GM19468 (cell line): Measurements from ENCODE around the gene RNF31.

ENCODE experiments used
- ATAC-seq: cut with Tn5 transposase; IDR thresholded peaks from one replicate; pipeline ENCODE4 v1.9.1; 2021; ENCODE audit warnings: mild to moderate bottlenecking, moderate library complexity, moderate number of reproducible peaks; ENCODE audit not compliant: unreplicated experiment; ENCODE audit errors: extremely low read depth

RNF31 gene

DNA sequence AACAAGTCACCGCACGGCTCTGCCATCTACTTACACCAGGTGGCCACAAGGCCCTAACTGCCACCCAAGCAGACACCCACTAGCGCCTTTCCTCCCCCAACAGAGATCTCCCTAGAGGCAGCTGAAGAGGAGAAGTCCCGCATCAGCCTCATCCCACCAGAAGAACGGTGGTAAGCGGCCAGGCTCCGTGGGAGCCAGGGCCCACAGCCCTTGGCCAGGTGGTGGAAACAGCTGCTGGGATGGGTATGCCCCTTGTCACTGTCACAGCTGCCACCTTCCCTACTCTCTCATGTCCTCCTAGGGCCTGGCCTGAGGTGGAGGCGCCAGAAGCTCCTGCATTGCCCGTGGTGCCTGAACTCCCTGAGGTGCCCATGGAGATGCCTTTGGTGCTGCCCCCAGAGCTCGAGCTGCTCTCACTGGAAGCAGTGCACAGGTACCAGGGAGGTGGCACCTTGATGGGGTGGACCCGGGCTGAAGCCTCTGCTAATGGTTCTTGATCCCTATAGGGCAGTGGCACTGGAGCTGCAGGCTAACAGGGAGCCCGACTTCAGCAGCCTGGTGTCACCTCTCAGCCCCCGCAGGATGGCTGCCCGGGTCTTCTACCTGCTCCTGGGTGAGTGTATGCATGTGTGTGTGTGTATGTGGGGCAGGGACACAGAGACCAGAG is 32.1 kb downstream of the RNF31 start:
- no peak for ATAC-seq

DNA sequence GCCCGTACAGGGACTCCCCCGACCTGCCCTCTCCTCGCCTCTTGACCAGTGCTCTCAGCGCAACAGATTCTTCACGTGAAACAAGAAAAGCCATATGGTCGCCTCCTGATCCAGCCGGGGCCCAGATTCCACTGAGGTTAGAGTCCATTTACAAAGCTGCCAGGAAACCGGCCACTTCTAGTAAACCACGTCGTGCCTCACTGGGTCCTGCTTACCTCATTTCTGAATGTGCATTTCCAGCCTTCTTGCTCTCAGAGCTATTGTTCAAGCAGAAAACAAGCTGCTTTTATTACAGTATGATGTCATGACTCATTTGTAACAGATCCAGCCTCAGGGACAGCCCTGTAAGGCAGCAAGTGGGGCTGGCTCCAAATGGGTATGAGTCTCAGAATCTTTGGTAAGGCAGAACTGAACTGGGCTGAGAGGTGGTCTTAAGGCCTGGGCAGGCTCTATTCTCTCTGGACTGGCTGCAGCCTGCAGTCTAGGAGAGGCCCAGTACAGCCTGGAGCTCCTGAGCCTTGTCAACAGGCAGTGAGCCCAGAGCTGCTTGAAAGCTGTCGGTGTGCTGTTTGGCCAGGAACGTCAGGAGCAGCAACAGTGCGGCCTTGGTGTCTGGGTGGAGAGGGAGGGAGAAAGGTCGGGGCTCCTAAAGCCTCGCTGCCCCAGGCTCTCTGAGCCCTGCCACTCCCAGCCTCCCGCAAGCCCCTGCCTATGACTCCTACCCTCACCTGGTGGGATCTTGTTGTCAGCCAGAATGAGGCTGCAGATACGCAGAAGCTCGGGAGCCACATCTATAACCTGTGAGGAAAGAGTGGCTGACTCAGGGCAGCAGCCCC is 32.9 kb downstream of the RNF31 start:
- ATAC-seq = no peak

- no peak for ATAC-seq
These were observed 34.2 kb downstream of the RNF31 start for GRCh38 chr14:24181371-24182077.

- ATAC-seq = no peak
These were observed 35.0 kb downstream of the RNF31 start for GRCh38 chr14:24182110-24182882.

- no peak for ATAC-seq
These were observed 35.8 kb downstream of the RNF31 start for GRCh38 chr14:24183014-24183481.

DNA sequence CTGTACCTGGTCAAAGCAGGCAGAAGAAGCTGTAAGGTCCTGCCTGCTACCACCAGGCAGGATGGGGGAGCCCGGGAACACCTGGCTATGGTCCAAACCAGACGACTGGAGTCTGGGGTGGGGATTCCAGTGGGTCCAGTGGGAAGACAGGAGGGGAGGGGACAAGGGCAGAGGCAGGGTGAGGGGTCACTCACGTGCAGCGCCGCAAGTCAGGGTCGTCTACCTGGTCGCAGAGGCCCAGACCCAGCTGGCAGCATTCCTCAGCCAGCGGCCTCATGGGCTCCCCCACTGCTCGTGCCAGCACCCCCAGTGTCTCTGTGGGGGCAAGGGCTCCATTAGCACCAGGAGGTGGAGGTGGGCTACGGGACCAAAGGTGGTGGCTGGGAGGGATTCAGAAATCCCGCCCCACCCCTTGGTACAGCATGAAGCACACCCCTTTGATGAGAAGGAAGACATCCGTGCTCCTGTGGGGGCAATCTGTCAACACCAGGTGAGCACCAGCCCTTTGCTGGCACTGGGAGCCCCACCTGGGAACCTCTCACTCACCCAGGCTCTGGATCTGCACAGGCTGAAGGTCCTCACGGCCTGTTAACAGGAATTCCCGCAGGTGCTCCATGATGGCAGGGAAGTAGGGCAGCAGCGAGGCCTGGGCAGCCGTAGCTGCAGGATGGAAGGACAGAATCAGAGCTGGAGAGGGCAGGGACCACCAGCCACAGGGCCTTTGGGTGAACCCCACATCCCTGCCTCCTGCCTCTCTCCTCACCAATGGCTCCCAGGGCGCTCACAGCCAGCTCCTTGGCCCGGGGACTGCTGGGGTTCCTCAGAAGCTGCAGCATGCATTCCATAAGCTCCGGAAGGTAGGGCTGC is 37.0 kb downstream of the RNF31 start:
- ATAC-seq = no peak

DNA sequence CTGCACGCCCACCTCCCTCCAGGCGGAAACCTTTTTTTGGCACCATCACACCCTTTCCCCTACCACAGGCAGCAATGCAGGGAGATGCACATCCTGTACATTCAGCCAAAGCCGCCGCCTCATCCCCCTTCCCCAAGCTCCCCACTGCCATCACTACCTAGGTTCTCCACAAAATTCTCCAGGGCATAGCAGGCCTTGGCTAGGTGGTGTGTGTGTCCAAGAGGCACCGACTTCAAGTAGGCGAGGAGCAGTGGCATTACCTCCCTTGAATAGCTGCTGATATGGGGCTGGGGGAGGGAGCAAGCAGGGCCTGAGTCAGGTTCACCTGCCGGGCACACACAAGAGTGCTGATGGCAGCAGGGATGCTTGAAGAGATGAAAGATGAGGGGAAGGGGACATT is 37.7 kb downstream of the RNF31 start:
- ATAC-seq = no peak

DNA sequence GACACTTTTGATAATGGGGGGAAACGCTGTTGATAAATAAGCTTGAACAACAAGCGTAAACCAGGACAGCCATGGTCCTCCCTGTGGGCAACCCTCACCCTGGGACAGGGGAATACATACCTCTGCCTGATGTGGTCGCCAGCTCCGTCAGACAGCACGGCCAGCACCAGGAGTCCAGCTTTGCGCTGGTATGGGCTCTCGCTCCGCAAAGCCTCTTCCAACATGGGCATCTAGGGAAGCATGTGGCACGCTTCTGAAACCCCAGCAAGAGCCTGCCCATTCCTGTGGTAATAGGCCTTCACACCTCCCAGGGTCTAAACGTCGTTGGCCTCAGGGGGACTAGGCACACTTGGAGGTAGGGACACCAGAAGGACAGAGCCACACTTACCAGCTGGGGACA is 38.4 kb downstream of the RNF31 start:
- ATAC-seq = no peak

- ATAC-seq = no peak
These were observed 39.7 kb downstream of the RNF31 start for GRCh38 chr14:24186831-24187538.

DNA sequence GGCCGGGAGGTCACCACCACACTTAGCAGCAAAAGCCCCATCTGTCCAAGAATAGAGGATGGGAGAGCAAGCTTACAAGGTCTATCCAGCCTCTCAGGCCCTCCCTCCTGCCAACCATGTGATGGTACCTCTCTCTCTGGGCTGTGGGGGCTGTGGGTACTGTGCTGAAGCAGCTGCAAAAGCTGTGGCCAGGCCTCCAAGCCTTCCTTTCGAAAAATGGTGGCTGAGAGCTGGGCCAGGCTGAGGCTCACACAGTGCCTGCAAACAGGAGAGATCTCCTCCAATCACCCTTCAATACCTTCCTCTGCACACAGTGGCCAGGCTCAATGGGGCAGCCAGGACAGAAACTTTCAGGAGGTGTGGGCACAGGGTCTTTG is 40.2 kb downstream of the RNF31 start:
- ATAC-seq = no peak

DNA sequence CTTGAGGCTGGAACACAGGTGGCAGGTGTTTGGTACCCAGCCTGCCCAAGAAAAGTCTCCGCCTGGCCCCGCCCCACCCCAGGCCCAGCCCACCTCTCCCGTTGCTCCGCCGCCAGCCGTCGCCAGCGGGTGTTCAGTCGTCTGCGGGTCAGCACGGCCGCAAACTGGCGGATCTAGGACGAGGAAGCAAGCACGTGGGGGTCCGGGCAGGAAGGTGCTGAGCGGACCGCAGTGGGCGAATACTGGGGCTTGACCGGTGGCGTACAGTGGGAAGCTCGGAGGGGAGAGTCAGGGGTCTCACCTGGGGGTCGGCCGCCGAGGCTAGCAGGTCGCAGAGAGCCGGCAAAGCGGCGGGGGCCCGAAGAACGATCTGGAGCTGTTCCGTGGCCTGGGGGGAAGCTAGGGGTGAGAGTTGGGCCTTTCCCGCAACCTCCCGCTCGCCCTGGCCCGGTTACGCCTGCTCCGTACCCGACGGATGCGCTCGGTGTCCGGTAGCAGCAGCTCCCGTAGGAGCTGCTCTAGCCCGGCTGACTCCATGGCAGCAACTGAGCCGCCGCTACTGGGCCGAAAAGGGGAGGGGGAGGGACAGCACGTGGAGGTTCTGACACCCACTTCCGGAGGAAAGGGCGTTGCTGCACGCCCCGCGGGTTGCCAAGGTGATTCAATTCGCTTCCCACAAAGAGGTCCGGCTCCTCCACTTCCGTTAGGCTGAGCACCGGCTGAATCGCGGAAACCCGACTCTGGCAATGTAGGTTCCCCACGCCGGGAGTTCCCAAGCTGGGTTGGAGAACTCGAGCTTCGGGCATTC is 41.2 kb downstream of the RNF31 start, which contains the start of gene IPO4:
Gene IPO4 (minus strand): TSS at position 566 of the 808 bp plus-strand sequence. CDS start 29 bp downstream, at position 537.
- peak; percentile 76 for ATAC-seq

DNA sequence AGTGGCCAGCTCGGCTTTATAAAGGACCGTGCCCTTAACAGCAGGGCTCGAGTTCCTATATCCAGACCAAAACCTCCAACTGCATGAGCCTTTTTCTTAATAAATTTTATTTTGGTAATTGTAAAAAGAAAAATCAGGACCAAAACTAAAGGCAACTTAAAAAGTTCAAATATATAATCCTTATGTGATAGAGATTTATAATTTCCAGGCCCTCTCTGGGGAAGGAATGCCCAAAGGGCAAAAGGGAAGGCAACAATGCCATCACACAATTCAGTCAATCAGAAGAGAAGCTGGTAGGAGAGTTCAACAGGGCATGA is 41.7 kb downstream of the RNF31 start:
- no peak for ATAC-seq

DNA sequence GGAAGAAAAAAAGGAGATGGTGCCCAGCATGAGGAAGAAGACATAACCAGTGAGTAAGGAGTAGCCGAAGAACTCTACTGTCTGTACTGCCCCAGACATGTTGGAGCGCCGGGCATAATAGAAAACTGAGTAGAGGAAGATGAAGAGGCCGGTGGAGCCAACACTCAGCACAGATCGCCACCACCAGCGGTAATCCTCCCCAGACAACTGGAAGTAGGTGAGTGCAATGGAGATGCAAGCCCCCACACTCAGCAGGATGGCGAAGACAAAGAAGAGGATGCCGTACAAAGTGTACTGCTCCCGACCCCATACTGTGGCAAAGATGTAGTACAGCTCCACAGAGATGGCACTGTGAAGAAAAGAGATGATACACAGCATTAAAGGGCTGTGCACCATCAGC is 42.2 kb downstream of the RNF31 start:
- no peak for ATAC-seq

DNA sequence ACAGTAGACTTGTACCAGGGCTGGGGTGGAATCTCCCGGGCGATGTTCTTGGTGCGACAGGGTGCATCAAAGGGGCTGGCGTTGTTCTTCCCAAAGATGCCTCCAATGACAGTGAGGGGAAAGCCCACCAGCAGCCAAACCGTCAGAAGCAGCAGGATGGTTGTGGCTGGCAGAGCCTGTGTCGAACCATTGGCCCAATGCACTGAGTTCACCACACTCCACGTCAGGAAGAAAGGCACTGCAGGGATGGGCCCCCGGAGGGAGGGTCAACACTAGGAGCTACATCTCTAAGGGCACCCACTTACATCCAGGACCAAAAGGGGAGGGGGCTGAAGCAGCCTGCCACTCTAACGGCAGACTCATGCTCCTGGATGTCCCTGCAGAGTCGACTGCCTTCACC is 43.1 kb downstream of the RNF31 start:
- ATAC-seq = no peak

GRCh38 chr14:24192933-24193332 is 45.6 kb downstream of the RNF31 start:
- no peak for ATAC-seq

DNA sequence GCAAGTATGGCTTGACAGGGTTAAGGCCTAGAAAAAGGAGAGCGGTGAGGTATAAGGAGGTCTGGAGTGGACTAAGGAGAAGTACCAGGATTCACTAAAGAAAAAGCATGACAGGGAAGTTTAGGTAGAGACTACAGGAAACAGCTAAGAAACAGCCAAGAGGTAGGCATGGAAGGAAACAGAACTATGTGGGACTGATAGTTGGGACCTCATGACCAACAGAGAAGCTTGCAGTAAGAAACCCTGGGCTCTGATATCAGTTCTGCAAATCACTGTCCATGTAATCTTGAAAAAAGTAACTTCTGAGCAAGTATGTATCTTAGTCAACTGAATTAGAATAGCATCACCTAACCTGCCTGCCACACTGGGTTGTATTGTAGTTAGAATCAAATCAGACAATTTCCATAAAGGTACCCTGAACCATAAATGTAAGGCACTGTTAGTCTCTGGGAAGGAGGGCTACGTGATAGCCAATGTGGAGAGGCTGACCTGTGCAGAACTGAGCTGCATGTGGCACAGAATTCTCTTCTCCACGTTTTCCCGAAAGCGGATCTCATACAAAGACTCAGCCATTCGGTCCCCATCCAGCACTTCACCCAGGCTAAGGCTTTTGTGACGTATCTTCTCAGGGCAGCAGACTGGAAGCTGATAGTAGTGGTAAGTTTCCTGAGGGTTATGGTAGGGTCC is 47.0 kb downstream of the RNF31 start:
- ATAC-seq = no peak

DNA sequence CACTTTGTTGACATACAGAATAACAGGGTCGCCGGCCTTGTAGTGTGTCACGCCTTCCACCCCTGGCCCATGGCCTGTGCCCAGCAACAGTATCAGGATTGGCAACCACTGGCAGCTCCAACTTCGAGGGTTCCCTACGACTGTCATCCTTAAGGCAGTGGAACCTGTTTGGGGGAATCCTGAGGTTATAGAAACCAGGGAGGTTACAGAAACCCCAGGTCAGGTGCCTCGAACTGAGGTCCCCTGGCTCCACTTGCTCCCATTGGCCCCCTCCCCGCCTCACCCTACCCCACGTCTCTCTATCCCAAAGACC is 47.5 kb downstream of the RNF31 start:
- ATAC-seq = no peak
